ENCODE results near the gene DDX54.

Gene DDX54, protein sequence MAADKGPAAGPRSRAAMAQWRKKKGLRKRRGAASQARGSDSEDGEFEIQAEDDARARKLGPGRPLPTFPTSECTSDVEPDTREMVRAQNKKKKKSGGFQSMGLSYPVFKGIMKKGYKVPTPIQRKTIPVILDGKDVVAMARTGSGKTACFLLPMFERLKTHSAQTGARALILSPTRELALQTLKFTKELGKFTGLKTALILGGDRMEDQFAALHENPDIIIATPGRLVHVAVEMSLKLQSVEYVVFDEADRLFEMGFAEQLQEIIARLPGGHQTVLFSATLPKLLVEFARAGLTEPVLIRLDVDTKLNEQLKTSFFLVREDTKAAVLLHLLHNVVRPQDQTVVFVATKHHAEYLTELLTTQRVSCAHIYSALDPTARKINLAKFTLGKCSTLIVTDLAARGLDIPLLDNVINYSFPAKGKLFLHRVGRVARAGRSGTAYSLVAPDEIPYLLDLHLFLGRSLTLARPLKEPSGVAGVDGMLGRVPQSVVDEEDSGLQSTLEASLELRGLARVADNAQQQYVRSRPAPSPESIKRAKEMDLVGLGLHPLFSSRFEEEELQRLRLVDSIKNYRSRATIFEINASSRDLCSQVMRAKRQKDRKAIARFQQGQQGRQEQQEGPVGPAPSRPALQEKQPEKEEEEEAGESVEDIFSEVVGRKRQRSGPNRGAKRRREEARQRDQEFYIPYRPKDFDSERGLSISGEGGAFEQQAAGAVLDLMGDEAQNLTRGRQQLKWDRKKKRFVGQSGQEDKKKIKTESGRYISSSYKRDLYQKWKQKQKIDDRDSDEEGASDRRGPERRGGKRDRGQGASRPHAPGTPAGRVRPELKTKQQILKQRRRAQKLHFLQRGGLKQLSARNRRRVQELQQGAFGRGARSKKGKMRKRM

DNA sequence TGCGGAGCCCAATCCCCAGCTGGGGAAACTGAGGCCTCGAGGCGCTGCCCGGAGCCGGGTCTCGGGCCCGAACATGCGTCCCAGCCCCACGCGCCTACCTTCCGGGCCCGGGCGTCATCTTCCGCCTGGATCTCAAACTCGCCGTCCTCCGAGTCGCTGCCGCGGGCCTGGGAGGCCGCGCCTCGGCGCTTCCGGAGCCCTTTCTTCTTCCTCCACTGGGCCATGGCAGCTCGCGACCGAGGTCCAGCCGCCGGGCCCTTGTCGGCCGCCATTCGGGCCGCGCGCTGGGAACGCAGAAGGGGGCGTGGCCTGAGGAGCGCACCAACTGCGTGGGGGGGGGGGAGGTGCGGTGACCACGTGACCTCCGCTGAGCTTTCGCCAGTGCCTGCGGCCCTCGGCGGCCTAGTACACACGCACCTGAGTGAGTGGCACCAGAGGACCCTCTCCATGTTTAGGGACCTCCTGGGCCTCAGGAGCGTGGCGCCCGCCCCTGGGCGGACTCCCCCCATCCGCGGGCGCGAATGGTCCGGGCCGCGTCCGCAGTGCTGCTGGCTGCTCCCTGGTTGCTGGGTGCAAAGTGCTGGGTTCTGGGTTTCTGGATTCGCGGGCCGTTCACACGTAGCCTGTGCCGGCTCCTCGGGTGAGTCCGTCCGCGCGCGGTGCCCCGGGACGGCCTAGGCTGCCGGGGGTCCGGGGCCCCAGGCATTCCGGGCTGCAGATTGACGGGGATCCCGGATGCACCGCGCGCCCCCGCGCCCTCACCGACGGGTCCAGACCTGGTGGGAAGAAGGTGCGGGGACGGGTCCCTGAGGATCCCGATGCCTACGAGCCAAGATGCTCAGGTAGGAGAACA, at the start of gene DDX54, which contains the start of gene RITA1:
Gene DDX54 (minus strand): TSS at position 299 of the 853 bp plus-strand sequence. CDS start 27 bp downstream, at position 272.
Gene RITA1 (plus strand): TSS at position 542 of the 853 bp plus-strand sequence. CDS start 1,026 bp downstream, outside the sequence.
- peak; percentile 69 for DNase-seq (ENCODE audit: low read depth)

DNA sequence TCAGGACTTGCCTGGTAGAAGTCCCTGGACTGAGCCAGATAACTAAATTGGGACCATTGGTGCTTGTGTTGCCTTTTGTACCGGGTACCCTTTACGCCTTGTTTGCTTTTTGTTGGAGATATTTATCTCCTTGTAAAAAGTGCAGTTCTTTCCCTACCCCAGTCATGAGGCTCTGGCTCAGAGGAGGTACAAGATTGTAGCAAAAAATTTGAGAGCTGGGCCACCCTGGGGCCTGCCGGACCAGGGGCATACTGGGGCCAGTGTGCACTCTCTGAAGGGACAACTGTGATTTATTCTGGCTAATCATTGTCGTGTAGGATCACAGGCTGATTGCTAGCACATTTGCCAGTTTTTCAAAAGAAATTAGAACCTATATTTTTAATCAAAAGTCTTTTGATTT, 49.2 kb upstream of the DDX54 start:
- DNase-seq (ENCODE audit: low read depth): no peak

DNA sequence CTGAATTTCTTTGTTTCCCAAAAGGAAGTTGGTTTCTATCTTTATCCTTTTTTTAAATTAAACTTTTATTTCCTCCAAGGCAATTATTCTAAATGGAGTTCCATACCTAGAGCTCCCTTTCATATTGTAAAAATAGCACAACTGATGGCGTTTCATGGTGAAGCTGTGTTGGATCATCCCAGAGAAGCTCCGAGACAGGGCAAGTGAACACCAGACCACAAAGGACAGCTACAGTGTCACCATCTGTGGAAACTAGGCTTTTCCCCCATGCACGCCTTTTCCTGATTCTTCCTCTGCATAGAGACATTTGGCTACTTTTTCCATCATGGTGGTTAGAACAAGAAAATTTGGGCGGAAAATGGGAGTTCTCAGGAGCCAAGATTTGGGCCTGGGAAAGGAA, 48.7 kb upstream of the DDX54 start:
- DNase-seq (ENCODE audit: low read depth): no peak

DNA sequence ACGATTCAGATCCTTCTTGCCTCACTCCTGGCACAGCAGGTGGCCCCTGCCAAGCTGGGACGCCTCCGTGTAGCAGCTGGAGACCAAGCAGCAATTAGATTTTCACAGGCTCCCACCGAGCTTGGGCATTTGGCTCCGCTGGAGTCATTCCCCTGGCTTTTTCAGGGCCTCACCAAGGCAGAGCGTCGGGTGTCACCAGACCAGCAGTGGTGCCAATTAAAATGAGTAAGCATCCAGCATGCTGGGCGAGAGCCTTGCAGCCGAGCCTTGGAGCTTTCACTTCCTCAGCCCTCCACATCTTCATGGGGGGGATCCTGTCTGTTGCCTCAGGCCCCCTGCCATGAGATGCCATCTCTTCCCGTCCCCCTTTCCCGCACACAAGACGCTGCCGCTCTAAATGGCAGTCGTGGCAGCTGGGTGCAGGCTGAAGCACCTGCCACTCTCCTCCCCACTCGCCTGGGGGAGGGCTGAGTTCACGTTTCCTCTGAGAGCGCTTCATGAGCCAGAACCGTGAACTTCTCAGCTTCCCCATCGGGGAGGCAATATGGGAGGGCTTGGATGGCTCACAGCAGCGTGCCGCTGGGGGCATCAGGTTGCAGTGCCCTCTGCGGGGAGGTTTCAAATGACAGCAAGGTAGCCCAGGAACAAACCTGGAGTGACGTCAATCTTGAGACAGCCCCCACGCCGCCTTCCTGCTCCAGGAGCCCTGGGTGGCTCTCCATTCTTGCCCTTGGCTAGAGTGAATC, 47.7 kb upstream of the DDX54 start:
- peak; percentile 43 for DNase-seq (ENCODE audit: low read depth)

DNA sequence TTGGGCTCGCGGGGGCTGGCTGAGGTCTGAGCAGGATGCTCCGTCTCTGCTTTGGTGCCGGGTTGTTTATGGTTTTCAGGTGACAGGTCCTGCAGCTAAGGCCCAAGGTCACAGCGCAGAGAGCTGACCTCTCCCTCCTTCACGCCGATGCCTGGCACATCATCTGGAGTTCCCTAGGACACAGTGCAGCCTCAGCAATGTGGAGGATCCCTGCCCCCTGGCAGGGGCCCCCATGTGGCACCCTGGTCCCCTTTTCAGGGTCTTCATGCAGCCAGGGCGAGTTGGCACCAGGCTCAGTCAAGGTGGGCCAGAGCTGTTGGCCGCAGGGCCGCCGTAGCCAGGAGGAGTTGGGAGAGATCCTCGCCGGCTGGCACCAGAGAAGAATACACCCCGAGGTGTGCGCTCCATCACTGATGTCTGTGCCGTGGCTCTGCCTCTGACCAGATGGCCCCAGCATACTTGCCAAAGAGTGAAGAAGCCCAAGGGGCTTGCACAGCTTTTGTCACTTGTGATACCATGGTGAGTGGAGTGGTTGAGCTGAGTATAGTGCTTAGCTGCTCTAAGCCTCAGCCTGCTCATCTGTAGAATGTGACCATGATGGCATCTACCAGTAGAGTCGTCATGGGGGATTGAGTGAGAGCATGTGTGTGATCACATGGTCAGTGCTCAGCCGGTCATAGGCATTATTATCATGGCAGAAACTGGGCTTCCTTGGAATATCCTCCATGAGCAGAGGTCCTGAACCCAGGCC, 47.0 kb upstream of the DDX54 start:
- no peak for DNase-seq (ENCODE audit: low read depth)

DNA sequence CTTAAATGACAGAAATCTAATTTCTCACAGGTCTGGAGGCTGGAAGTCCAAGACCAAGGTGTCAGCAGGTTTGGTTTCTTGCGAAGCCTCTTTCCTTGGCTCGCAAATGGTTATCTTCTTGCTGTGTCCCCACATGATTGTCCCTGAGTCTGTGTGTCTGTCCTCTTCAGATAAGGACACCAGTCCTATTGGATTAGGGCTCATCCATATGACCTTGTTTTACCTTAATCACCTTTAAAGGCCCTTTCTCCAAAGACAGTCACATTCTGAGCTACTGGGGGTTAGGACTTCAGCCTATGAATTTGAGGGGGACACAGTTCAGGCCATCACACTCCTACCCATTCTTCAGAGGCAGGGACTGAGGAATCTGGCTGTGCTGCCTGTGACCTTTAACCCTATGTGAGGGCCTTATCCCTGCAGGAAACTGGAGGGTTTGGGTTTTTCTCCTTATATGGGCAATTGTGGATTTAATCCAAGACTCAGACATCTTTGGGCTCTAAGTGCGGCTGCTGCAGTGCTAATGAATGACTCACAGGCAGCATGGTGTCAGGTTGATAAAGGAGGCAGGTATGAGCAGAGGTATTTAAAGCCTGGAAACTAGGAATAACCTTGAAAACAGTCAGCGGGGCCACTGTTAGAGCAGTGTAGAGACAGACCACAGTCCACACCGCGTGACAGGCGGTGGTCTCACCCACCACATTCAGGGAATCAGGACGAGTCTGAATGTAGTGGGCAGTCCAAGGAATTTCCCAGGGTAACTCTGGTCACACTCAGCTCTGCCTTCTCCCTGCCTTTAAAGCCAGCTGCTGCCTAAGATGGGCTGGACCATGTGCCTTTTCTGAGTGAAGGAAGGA, 46.2 kb upstream of the DDX54 start:
- no peak for DNase-seq (ENCODE audit: low read depth)

DNA sequence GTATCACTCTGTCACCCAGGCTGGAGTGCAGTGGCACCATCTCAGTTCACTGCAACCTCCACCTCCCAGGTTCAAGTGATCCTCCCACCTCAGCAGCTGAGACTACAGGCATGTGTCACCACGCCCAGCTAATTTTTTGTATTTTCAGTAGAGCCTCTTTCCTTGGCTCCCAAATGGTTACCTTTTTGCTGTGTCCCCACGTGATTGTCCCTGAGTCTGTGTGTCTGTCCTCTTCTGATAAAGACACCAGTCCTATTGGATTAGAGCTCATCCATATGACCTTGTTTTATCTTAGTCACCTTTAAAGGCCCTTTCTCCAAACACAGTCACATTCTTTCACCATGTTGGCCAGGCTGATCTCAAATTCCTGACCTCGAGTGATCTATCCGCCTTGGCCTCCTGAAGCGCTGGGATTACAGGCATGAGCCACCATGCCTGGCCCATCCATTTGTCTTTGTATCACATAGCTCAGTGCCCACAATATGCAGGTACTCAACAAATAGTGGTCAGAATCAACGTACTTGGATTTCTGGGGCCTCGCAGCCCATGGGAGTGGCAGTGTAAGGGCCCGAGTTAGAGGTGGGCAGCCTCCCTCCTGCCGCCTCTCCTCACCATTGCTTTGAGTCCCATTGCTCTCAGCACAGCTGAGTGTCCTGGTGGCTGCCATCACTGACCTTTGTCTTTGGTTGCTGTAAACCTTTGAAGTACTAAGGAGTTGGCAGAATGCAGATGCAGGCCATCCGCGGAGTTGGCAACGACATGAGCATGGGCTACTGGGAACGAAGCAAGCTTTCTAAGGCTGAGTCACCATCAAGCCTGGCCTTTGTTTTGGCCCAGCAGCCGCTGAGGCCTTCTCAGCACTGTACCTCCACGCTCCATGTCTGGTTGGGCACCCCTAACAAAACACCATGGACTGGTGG, 45.3 kb upstream of the DDX54 start:
- no peak for DNase-seq (ENCODE audit: low read depth)

DNA sequence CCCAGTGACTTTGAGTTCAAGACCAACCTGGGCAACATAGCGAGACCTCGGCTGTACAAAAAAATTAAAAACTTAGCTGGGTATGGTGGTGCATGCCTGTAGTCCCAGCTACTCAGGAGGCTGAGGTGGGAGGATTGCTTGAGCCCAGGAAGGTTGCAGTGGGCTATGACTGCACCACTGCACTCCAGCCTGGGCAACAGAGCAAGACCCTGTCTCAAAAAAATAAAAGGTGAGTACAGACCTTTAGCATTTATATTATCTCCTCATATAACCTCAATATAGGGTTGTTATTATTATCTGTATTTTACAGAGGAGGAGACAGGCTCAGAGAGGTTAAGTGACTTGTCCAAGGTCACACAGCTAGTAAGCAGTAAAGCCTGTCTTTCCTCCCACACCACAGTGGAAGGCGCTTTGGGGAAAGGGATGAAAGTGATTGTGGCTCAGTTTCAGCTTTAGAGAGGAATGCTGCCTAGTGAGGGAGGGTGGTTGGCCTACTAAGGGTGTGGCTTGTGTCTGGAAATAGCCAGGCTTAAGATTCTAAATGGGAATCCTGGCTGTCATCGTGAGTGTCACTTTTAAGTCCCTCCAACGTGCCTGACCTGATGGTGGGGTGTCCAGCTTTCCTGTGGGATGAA, 43.2 kb upstream of the DDX54 start:
- no peak for DNase-seq (ENCODE audit: low read depth)

DNA sequence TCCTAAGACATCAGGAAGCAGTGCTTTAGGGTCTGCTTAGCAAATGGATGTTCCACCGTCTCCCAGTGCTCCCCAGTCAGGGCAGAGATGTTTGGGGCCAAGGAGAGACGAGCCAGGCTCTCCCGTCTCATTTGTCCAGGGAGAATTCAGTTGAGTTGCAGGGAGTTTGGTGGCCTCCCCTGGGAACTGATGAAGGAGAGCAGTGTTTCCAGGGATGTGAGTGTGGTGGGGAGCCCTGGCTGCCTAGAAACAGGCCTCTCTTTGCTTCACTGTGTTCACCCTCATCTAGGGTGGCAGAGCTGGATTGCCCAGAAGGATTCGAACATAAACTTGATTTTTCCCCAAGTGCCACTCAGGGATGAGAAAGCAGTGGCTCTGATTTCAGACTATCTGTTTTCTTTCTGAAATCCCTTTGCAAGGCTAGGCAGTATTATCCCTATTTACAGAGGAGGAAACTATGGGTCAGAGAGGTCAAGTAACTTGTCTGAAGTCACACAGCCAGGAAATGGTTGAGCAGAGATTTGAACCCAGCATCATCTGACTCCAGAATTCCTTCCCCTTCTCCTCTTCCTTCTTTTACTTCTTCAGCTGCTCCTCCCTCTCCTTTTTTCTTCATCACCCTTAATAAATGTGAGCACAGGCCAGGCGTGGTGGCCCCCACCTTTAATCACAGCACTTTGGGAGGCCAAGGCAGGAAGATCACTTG, 42.6 kb upstream of the DDX54 start:
- no peak for DNase-seq (ENCODE audit: low read depth)

DNA sequence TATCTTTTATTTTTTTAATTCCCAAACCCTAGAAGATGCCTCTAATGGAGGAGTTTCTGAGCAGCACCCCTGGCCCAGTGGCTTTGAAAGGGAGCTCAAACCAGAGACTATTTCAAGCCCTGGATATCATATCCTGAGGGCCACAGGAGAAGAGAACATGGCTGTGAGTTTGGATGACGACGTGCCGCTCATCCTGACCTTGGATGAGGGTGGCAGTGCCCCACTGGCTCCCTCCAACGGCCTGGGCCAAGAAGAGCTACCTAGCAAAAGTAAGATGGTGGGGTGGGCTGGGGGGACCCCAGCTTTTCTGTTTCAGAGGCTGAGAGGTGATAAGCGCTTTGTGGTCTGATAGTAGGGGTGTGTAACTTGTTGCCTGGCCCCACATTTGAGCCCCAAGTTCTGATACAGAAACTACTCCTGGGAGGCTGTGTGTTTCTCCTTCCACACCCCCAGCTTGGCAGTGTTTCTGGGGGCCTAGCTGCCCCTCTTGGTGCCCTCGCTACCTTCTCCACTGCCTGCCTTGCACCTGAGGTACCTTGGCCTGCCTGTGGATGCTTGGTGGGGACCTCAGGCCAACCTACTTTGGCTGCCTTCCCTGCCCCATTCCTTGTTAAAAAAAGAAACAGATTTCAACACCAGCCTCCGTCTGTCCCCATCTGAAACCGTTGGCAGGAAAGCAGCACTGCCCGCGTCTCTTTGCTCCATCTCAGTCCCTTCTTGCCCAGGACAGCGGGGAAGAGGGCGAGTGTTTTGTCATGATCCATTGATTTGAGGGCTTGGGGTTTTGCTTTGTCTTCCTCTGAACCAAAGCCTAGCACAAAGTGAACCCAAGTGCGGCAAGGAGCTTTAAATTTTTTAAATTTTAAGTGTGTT, 41.7 kb upstream of the DDX54 start:
- DNase-seq (ENCODE audit: low read depth): no peak

DNA sequence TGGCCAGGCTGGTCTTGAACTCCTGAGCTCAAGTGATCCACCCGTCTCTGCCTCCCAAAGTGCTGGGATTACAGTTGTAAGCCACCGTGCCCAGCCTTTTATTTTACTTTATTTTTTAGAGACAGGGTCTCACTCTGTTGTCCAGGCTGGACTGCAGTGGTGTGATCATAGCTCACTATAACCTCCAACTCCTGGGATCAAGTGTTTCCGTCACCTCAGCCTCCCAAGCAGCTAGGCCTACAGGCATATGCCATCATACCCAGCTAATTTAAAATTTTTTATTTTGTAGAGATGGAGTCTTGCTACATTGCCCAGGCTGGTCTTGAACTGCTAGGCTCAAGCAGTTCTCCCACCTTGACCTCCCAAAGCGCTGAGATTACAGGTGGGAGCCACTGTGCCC, 39.7 kb upstream of the DDX54 start:
- no peak for DNase-seq (ENCODE audit: low read depth)

DNA sequence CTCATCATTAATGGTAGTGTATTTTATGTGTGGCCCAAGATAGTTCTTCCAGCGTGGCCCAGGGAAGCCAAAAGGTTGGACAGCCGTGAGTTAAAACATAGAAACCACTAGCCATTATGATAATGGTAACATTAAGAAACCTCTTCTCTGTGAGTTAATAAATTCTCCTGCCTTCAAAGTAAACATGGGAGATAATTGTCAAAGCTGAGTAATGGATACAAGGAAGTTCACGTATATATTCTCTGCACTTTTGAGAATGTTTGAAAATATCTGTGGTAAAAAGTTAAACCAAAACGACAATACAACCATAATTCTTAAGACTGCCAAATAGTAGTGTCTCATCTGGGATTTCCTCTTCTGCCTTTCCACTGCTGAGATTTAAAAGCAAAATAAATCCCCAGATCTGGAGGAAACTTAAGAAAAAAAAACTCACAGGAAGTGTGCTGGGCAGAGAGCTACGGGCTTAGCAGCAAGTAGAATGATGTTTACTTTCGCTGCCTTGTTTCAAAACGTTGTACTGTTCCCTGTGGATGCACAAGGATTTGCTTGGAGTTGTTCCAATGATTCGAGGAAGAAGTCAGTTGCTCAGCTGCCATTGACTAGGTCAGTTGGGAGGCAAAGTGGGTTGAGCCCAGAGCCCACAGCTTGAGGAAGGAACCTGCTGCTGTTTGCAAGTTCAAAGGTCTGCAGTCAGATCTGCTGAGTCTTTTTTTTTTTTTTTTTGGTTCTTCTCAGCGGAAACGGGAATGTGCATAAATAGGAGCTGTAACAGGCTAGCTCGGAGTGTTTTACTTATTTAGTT, 37.7 kb upstream of the DDX54 start:
- no peak for DNase-seq (ENCODE audit: low read depth)

DNA sequence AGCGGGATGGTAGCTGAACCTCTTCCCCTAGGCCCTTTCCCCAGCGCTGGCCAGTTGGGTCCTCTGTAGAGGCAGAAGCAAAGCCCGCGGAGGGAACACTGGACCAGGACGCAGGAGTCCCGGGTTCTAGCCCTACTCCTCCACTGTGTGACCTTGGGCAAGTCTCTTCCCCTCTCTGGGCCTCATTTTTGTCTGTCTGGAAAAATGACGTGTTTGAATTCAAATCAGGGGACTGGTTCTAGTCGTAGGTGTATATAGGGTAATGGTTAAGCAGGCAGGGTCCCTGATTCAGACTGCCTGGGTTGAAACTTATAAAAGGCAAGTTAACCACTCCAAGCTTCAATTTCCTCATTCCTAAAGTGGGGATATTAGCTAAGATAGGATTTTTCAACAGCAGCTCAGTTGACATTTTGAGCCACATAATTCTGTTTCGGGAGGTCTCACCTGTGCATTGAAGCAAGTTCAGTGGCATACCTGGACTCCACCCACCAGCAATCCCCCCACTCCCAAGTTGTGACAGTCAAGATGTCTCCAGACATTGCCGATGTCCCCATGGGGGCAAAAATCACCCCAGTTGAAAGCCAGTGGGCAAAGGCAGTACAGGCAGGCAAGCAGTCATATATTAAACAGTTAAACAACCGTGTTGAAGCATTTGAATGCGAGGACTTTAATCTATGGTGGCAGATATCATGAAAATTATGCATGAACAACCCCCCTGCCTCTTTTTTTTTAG, 36.9 kb upstream of the DDX54 start:
- no peak for DNase-seq (ENCODE audit: low read depth)

DNA sequence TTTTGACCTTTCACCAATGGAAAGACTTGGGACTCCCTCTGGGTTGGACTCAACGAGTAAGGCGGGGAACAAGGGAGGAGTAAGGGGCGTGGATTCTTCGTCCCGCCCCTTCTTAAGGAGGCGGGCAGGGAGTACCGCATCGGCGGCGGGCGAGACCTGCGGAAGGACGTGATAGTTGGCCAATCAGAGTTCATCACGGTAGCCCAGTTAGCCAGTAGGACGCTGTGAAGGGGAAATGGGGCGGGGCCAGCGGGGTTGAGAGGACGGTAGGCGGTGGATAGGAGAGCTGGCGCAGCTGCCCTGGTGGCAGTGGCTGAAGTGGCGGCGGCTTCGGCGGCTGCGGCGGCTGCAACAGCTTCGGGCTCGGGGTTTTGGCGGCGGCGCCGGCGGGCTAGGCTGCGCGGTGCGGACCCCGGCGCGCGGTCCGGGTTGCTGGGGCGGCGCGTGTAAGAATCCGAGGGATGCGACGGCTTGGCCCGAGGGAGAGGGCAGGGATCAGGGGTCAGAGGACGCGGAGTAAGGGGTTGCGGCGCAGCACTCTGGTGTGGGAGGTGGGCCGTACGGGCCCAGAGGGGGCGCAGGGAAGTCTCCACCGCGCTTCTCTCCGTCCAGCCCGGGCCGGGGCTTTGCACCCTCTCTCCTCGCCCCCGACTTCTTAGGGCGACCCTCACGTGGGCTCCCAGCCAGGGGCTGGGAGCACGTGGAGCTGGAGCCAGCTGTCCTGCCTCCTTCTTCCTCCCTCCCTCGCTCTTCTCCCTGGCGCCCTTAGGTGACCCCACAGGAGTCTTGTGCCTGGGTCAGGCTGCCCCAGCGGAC, 36.1 kb upstream of the DDX54 start, which contains the start of gene TPCN1:
Gene TPCN1 (plus strand): TSS at position 284 of the 816 bp plus-strand sequence. CDS start 5,389 bp downstream, outside the sequence.
- DNase-seq (ENCODE audit: low read depth): peak; percentile 97

Measured in activated T-helper 1 cell treated with Interleukin-2 at 50 U/mL for 16 hours (primary cell).